Ishikawa (cell line): ENCODE data around the gene SFN.

Source experiments
- TCF12 ChIP-seq: IDR thresholded peaks from 2 replicates; pipeline ENCODE4 v1.6.1; 2012; ENCODE audit warnings: low read depth
- TEAD4 ChIP-seq: IDR thresholded peaks from 2 replicates; pipeline ENCODE4 v1.6.1; 2012

DNA sequence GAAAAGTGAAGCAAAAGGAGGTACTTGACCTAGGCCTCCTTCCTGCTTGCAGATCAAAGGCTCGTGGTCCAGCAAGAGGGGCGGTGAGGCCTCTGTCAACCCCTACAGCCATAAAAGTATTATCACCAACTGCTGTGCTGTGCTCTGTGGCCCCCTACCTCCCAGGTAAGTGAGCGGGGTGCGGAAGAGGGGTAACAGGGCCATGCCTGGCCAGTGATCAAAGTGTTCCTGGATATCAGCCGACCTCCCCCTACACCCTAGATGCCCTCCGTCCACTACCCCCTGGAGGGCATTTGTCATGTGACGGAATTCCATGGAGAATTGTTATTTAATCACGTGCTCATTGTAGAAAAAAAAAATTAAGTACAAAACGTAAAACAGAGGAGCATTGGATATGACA, 10.2 kb upstream of the SFN start:
- TF ChIP-seq TCF12 (no peak), TEAD4 (no peak)
